ENCODE results near the gene SRP72.
A peak's percentile ranks its signal among the peaks of the same experiment; 100 is the strongest.

Gene SRP72

DNA sequence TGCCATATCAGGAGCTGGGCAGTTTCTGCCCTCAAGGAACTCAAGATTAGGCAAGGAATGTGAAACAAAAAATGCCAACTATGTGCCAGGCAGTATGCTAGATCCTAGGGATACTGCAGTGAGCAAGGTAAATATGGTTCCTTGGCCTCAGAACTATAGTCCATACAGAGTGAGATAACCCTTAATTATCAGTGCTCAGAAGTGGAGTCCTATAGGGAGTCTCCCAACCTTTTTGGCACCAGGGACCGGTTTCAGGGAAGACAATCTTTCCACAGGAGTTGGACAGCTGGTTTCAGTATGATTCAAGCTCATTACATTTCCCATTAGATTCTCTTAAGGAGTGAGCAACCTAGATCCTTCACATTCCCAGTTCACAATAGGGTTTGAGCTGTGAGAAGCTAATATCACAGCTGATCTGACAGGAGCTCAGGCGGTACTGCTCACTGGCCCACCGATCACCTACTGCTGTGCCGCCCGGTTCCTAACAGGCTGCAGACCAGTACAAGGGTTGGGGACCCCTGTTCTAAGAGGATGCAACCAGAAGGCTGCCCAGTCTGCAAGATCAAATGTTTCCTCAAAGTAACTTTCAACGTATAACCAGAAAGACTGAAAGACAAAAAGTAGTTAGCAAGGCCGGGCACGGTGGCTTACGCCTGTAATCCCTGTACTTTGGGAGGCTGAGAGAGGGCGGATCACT lies 1.7 kb upstream of the SRP72 start:
- peak; percentile 23 for DNase-seq (ENCODE audit: low spot score)

DNA sequence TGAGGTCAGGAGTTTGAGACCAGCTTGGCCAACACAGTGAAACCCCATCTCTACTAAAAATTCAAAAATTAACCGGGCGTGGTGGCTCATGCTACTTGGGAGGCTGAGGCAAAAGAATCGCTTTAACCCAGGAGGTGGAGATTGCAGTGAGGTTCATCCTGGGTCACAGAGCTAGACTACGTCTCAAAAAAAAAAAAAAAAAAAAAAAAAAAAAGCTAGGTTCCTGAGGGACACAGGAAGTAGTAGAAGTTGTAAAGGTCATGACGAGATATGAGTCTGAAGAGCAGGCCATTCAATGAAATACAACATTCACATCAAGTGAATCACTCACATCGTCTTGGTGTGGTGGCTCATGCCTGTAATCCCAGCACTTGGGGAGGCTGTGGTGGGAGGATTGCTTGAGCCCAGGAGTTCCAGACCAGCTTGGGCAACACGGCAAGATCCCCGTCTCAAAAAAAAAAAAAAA lies 1.1 kb upstream of the SRP72 start:
- peak; percentile 92 for DNase-seq (ENCODE audit: low spot score)

DNA sequence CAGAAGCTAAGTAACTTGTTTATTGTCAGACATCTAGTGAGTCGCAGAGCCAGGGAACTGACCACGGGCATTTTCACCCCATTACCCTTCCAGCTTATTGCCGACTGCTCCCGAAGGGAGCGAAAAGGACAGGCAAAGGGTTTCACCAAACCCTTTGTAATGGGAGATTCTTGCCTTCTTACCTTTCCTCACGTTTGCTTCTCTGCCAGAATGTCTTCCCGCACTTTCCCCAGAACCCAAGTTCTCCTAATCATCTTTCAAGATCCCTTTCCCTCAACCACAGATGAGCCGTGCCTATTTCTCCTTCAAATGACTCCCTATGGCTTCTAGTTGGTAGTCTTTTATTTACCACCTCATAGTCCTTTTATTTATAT lies 520 bp upstream of the SRP72 start:
- peak; percentile 14 for DNase-seq (ENCODE audit: low spot score)

DNA sequence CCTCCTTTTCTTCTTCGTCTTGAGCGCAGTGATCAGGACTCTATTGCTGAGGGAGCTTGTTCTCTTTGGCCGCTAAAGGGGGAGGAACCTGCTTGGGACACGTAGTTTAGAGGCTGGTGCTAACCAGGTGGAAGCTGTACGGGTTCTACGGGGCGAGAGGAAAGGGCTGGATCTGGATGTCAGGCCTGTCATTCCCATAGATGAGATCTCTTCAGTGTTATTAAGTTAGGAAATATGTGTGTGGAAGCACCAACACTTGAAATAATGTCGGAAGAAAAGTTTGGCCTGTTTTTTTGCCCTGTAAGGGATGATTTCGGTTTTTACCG lies 643 bp downstream of the SRP72 start:
- no peak for DNase-seq (ENCODE audit: low spot score)

DNA sequence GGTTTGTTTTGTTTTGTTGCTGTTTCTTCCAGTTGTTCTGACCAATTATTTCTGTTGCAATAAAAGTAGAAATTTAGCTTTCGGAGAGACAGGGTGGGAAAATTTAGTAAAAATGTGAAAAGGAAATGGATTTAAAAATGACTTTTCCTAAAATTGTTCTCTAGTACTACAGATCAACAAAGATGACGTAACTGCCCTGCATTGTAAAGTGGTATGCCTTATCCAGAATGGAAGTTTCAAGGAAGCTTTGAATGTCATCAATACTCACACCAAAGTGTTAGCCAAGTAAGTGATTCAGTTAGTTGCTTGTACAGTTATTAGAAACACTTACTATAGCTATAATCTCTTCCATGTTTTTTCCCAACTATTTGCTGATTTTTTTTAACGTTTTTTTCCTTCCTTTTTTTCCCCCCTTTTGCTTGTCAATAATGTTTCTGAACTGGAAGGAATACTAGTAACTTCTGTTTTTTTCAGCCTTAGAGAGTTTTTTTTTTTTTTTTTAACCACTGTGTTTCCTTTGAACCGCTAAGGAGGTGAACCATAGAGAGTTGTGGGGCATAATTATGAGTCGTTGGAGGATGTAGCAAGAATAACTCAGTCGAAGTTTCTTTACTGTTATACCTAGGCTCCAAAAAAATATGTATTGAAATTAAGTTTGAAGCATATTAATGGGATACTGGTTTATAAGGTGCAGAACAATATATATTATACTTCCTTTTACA lies 2.2 kb downstream of the SRP72 start:
- DNase-seq (ENCODE audit: low spot score), result no peak

DNA sequence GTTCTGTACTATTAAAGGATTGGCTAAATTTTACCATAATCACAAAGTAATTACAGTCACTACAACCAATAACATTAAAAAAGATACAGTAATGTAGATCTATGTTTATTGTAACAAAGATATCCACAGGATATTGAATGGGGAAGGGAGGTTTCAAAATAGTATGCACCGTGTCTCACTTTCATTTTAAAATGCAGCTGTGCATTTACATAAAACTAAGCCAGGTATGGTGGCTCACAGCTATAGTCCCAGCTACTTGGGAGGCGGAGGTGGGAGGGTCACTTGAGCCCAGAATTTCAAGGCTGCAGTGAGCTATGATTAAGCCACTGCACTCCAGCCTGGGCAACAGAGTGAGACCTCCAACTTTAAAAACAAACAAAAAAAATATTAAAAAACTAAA lies 8.5 kb downstream of the SRP72 start:
- DNase-seq (ENCODE audit: low spot score), result no peak

DNA sequence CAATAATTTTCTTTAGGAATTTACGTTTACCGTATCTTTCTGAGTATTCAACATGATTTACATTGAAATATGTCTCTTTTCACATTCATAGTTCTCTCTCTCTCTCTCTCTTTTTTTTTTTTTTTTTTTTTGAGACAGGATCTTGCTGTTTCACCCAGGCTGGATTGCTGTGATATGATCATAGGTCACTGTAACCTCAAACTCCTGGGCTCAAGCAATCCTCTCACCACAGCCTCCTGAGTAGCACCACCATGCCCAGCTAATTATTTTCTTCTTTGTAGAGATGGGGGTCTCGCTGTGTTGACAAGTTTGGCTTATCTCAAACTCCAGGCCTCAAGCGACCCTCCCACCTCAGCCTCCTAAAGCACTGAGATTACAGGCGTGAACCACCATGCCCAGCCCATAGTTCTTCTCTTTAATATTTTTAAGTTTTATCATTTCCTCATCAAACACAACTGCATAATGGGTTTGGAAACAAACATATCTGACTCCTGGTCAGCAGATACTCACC lies 9.8 kb downstream of the SRP72 start:
- no peak for DNase-seq (ENCODE audit: low spot score)

DNA sequence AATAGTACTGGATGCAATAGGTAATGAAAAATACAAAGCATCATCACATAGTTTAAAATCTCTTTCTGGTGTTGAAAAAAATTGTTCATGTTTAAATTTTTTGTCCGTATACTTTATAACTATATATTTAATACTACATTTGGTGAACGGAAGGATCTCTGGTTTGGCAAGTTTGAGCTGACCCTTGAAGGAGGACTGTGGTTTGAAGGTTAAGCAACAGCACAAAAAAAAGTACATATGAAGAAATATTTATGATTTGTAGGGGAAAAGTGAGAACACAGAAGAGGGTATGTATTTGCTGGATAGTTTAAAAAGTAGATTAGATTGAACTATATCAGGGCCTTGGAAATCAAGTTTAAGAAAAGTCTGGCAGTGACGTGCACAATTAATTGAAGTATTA lies 13.3 kb downstream of the SRP72 start:
- DNase-seq (ENCODE audit: low spot score), result no peak

DNA sequence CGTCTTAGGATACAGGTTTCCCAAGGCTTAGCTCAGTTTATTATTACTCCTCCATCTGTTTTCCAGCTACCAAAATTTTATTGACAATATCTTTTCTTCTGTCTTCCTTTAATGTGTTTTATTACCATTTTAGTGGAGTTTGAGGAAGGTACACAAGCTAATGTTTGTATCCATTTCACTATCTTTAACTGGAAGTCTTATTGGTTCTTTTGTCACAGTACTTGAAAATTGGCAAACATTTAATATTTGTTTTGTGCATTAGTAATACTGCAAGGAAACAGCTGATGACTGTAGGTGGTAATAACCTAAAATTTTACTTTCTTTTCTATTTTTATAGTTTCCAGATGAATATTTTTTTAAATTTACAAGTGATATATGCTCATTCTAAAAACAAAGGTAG lies 28.8 kb downstream of the SRP72 start:
- DNase-seq (ENCODE audit: low spot score), result no peak

DNA sequence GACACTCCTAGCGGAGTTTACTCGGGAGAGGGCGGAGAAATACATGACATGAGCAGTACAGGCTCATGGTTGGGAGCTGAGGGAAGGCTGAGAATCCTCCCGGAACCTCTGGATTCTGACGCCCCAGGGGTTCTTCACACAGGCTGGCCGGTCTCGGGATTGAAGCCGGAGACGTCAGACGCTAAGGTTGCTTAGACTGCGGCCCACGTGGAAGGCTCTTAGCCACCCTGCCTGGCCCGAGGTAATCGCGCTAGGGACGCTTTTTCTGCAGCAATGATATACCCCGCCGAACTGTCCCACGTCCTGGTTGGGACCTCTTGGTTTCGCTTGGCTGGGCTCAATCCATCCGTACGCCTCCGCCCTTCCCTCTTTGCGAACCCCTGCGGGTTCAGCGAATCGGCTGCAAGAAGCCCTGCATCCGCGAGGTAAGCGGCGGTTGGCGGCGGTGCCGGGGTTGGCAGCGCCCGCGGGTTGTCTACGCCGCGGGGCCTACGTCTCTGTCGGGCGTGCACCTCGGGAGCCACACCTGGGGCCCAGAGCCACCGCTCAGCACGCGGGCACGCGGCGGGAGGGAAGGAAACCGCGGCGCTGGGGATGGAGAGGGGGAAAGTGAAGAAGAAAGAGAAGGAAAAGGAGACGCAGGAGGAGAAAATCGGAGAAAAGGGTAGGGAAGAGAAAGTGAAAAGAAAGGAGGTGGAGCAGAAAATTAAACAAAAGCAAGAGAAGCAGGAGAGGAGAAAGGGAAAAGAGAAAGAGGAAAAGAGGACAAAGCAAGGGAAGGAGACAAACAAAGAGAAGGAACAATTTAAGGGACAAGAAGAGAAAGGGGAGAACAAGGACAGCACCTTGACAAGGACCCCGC lies 38.1 kb downstream of the SRP72 start, which contains the start of gene ARL9:
TSS of gene ARL9 (plus strand) at position 523 of the 862 bp plus-strand sequence. CDS start at position 595, 72 bp downstream.
- peak; percentile 27 for DNase-seq (ENCODE audit: low spot score)

DNA sequence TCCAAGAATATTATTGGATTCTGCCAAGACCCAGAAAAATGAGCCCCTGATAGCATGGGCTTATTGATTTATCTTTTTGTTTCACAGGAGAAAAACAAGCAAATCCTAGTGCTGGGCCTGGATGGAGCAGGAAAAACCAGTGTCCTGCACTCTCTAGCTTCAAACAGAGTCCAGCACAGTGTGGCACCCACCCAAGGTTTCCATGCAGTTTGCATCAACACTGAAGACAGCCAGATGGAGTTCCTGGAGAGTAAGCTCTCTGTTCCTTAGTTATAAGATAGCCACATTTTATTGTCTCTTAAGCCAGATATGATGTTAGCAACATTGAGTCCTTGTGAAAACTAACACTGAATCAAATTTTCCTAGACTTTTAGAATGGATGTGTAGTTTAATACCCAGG lies 43.7 kb downstream of the SRP72 start:
- DNase-seq (ENCODE audit: low spot score), result no peak

DNA sequence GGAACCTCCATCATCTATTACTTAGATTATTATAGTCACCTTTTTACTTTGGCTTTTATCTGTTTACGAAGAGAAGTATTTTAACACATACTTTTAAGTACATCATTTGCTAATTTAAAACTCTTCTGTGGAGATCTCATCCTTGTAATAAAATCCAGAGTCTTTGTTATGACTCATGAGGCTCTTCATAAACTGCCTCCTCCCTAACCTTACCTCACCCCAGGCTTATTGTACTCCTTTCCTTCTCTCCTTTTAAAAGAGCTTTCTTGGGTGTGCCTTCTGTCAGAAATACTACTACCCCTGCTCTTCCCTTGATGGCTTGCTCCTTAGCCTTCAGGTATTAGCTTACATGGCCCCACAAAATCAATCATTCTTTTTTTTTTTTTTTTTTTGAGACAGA lies 44.7 kb downstream of the SRP72 start:
- no peak for DNase-seq (ENCODE audit: low spot score)

DNA sequence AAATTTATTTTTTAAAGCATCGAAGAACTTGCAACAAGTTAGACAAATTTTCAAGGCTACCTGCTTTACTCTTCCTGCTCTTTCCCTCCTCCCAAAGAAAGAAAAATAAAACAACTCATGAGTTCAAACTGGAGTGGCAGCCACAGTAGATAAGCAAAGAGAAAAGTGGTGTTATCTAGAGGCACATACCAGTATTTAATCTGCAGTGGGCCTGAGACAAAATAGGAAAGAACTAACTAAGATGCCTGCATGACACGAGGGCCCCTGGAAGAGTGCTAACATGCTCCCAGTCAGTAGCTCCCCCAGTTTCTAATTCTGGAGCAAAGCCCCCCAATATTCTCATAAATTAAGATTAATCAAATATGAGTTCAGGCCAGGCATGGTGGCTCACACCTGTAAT lies 46.1 kb downstream of the SRP72 start:
- no peak for DNase-seq (ENCODE audit: low spot score)

DNA sequence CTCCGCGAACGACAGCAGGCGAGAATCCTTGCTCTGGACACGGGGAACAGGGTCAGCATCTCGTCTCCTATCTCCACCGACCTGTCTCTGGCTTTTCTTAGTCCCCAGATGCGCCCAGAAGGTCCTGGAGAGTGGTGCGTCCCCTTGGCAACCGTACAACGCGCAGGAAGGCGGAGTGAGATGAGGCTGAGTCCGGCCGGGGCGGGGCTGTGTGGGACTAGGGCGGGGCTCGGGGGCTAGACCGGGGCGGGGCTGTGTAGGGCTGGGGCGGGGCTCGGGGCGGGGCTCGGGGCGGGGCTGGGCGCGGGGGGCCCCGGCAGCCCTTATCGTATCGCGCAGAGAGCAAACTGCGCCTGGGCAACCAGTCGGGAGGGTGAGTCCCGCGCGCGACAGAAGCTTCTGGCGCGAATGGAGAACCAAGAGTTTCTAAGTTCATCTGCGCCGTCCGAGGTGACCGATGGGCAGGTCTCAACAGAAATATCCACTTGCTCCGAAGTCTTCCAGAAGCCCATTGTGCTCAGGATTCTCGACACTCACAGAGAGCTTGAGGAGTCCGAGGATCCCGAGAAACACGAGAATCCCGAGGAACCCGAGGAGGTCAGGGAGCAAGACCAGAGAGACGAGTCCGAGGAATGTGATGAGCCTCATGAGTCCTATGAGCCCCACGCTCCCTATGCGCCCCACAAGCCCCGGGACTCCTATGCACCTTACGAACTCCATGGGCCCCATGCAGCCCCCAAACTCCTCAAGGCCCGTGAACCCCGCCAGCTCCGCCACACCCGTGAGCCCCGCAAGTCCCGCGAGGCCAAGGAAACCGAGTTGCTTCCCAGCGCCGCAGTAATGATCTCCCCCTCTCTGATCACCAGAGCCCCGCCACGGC lies 63.1 kb downstream of the SRP72 start:
- DNase-seq (ENCODE audit: low spot score), result peak; percentile 64

DNA sequence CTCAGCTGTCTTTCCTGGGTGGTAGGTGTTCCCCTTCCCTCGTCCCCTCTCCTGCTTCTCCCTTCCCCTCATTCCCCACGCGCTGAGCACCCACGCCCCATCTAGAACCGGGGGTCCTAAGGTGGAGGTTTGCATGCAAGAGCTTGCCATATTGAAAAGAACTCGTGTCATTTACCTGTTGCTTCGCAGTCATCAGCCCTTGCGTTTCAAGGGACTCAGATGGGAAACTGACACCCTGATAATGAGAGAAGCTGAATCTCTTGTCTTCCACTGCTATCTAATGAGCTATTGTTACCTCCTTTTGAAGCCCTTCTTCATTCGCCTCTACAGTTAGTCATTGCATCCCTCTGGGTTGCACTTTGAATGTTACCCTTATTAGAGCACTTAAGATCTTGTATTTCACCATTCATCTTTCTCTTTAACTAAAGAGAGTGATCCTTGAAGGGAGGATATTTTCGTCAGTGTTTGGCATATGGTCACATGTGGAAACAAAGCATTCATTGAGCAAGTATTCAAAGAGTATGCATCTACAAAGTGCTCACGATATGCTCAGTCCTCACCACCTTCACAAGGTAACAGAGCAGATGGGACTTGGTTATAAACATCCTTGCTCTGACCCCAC lies 63.8 kb downstream of the SRP72 start:
- DNase-seq (ENCODE audit: low spot score), result no peak

DNA sequence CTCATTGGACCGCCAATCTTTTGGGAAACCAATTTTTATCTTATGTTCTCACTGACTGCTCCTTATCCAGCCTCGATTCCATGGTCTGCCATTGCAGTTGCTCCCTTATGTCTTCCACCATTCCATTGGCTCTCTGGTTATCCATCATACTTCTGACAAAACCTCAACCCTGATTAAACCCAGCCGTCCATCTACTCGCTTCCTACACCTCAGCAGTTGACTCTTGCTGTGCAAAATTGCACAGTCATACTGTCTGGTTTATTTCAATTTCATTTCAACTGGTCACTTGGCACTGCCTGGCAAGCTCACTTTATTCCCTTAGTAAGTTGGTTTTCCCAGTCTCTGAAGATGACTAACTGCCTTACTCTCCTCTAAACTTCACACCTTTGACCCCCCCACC lies 64.4 kb downstream of the SRP72 start:
- no peak for DNase-seq (ENCODE audit: low spot score)

DNA sequence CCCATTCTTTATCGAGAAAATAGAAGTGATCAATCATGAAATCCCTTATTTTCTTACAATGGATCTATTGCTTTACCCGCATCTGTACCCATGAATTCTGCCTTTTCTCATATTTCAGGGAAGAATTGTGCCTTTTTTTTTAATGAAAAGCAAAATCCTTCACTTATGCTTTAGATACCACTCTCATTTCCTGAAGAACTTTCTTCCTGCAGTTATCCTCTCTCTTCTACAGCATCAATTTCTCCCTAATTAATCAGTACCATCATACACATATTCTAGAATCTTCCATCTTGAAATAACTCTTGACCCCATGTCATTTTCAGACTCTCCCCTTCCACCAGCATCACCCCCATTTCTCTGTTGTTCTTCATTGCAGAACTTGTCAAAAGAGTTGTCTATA lies 64.8 kb downstream of the SRP72 start:
- no peak for DNase-seq (ENCODE audit: low spot score)

DNA sequence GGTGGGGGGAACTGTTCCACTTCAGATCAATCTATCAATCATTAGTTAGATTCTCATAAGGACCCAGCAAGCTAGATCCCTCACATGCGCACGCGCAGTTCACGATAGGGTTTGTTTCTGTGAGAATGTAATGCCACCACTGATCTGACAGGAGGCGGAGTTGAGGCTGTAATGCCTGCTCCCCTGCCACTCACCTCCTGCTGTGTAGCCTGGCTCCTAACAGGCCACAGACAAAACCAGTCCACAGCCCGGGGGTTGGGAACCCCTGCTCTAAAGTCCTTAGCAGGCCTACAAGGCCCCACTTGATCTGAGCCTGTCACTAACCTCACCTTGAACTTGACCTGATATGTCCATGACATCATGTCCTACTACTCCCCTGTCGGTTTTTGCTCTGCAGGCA lies 68.5 kb downstream of the SRP72 start:
- no peak for DNase-seq (ENCODE audit: low spot score)

DNA sequence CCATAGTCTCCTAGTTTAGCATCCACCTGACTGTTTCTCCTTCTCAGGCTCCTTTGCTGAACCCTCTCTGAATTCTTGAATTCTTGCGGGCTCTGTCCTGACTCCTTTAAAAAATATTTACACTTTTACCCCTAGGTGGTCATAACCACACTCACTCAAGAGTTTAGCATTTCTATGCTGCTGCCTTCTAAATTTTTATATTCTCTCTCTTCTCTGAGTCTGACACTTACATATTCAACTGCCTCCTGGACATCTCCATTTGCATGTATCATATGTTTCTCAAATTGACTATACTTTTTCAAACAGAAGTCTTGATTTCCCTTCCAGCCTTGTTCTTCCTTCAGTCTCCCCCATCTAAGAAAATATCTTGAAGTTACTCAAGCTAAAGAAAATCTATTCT lies 69.7 kb downstream of the SRP72 start:
- no peak for DNase-seq (ENCODE audit: low spot score)

DNA sequence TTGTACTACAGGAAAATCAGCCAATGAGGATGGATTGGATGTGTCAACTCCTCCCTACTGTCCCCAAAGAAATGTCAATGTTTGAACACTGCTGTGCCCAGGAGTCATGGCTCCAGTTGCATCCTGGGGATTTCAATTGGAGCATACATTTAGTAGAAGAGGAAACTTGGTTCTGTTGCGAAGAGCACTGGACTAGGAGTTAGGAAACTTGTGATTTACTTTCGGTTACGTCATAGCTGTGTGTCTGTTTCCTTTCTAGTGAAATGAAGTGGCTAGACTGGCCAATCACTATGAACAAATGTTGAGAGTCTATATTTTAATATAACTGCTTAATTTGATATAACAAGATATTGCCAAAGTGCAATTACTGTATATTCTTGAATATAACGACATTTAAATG lies 73.4 kb downstream of the SRP72 start:
- DNase-seq (ENCODE audit: low spot score), result no peak

DNA sequence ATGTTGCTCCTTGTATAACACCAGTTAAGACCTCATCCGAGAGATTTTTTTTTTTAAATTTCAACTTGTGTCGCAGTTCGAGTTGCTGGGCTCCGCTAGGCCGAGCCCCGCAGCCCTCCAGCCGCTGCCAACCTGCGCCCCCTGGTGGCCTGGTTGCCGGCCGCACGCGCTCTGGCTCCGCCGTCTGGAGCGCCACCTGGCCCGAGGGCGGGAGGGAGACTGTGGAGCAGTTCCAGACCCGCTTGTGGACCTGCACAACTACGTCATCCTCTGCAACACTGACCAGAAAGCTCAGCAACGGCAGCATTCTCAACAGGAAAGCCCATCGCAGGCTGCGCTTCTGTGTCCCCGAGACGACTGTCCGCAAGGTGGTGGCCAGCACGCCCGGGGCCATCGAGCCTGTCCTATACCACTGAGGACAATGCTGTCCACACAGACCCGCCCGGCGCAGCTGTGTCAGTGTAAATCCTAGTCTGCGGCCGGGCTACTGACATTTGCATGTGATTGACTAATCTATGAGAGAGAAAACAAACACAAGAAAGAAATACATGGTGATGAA lies 77.2 kb downstream of the SRP72 start:
- DNase-seq (ENCODE audit: low spot score), result peak; percentile 83

Data from kidney capillary endothelial cell (primary cell).